ENCODE measurements around the gene FBLN5. TPM values are rescaled to one million over a fixed set of nuclear protein-coding genes. Genes with fewer than 3 reads are reported as not detected.

Gene FBLN5
- total and polyA plus RNA-seq, 2 donors (not counting 3 experiments of a cell fraction or from before 2014, with no cell fraction given) = 27.6 to 33.1 TPM

GRCh38 chr14:91971188-91971778 lies 23.8 kb upstream of the FBLN5 start:
- dilution Hi-C loops (cut with MboI; ENCODE audit: extremely low pct_ligation_motif_present, low sequenced_read_pairs) = no loop called here
- CTCF ChIA-PET = interaction anchor here (0.8 to 2.0 kb wide), 4 partner anchors 11 to 34 kb away, joined by 3 to 13 read pairs (median 4); no protein-coding TSS in a partner anchor

More at GRCh38 chr14:91971188-91971778, 23.8 kb upstream of the FBLN5 start:
- H3K27ac ChIP-seq (ENCODE audit: insufficient read depth, low read depth, low read length) = no peak overlapping the region
- intact Hi-C loops (cut with micrococcal nuclease) = no loop called here
- peaks cover 2% of the 10 kb centered on the region for H3K9me1 ChIP-seq (replicated peaks; ENCODE audit: control insufficient read depth, extremely low read depth, insufficient read depth, low read length)
- DNase-seq (ENCODE audit: low read depth, low spot score) (no peak), FAIRE-seq (no peak)
- POLR2A ChIA-PET = no interaction called here
- H2AFZ ChIP-seq (ENCODE audit: low read depth, low read length) = no peak overlapping the region
- H3K9me3 ChIP-seq (replicated peaks; ENCODE audit: control insufficient read depth, insufficient read depth, low read length) = no peaks in the 10 kb centered on the region
- H4K20me1 ChIP-seq (replicated peaks; ENCODE audit: control insufficient read depth, extremely low read depth, insufficient read depth, low read length) = no peaks in the 10 kb centered on the region
- H3K27me3 ChIP-seq (ENCODE audit: control insufficient read depth in 2 of 2, insufficient read depth in 2 of 2, low read length in 2 of 2) = no peaks in the 10 kb centered on the region
- H3K9ac ChIP-seq (replicated peaks; ENCODE audit: extremely low read depth, insufficient read depth, low read length) = no peak overlapping the region
- no peak overlapping the region for H3K4me2 ChIP-seq (ENCODE audit: insufficient read depth, low read length)
- H3K4me1 ChIP-seq (ENCODE audit: control insufficient read depth, extremely low read depth, insufficient read depth, low read length) = no peaks in the 10 kb centered on the region
- H3K36me3 ChIP-seq (ENCODE audit: control insufficient read depth in 2 of 2, extremely low read depth in 1 of 2, insufficient read depth in 2 of 2, low read length in 2 of 2) = peaks cover 2 to 10% of the 10 kb centered on the region in 2 experiments
- H3K4me3 ChIP-seq (replicated peaks in 1 of 3; ENCODE audit: insufficient read depth in 1 of 3, low read depth in 1 of 3, low read length in 3 of 3) = no peak overlapping the region
- H3K79me2 ChIP-seq (ENCODE audit: control insufficient read depth, insufficient read depth, low read length) = no peaks in the 10 kb centered on the region
- TF ChIP-seq, protein P1, sequence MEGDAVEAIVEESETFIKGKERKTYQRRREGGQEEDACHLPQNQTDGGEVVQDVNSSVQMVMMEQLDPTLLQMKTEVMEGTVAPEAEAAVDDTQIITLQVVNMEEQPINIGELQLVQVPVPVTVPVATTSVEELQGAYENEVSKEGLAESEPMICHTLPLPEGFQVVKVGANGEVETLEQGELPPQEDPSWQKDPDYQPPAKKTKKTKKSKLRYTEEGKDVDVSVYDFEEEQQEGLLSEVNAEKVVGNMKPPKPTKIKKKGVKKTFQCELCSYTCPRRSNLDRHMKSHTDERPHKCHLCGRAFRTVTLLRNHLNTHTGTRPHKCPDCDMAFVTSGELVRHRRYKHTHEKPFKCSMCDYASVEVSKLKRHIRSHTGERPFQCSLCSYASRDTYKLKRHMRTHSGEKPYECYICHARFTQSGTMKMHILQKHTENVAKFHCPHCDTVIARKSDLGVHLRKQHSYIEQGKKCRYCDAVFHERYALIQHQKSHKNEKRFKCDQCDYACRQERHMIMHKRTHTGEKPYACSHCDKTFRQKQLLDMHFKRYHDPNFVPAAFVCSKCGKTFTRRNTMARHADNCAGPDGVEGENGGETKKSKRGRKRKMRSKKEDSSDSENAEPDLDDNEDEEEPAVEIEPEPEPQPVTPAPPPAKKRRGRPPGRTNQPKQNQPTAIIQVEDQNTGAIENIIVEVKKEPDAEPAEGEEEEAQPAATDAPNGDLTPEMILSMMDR (IDR thresholded peaks at IDR 0.05; ENCODE audit: extremely low read depth in 1 of 2, insufficient read depth in 1 of 2, low read depth in 1 of 2, low read length in 2 of 2) = no peak
- TF ChIP-seq MAX (IDR thresholded peaks at IDR 0.05; ENCODE audit: insufficient read depth, insufficient read length) (no peak), JUN (IDR thresholded peaks at IDR 0.05; ENCODE audit: borderline replicate concordance, insufficient read depth, insufficient read length, low read depth) (no peak), POLR2AphosphoS5 (IDR thresholded peaks at IDR 0.05; ENCODE audit: insufficient read depth, low read depth, low read length) (no peak), GATA2 (IDR thresholded peaks at IDR 0.05; ENCODE audit: insufficient read depth, insufficient read length, low read depth, low read length) (no peak), FOS (IDR thresholded peaks at IDR 0.05; ENCODE audit: borderline replicate concordance, insufficient read depth, low read length) (no peak), POLR2A (IDR thresholded peaks at IDR 0.05; ENCODE audit: low read depth, low read length) (no peak), EZH2 (IDR thresholded peaks at IDR 0.05; ENCODE audit: borderline replicate concordance, low read depth, low read length, severe bottlenecking) (no peak), MYC (IDR thresholded peaks at IDR 0.05; ENCODE audit: low read depth, low read length) (no peak)
- no TSS peak for BruUV-seq (replicated peaks)

Measured in endothelial cell of umbilical vein (primary cell).